Transverse colon (tissue), 3 donors: ENCODE results near the gene BMP7.

Experiments
- CTCF ChIP-seq, 5 experiments: fragments of 200-600 bp in 3 of 5; fragments of 450-650 bp in 2 of 5; sonication (generic) in 3 of 5; IDR thresholded peaks; 1 replicate in 2 of 5; 2 replicates in 3 of 5; pipeline ENCODE4 v1.5.1; 2016 to 2017; ENCODE audit warnings: antibody characterized with exemption in 5 of 5, inconsistent platforms in 3 of 5, mild to moderate bottlenecking in 2 of 5, moderate library complexity in 1 of 5
- EP300 ChIP-seq: sonication (generic); formaldehyde crosslinking; IDR thresholded peaks from one replicate; pipeline ENCODE4 v1.6.1; 2017; ENCODE audit warnings: antibody characterized with exemption, low read depth
- POLR2A ChIP-seq: fragments of 450-650 bp; IDR thresholded peaks from one replicate; pipeline ENCODE4 v1.6.1; 2016; ENCODE audit warnings: antibody characterized with exemption, mild to moderate bottlenecking, moderate library complexity

- TF ChIP-seq POLR2A (no peak), CTCF (IDR thresholded peaks at IDR 0.05) (no peak), EP300 (no peak)
These were observed 49.8 kb downstream of the BMP7 start for GRCh38 chr20:57216669-57217068.
